Glomerular visceral epithelial cell (primary cell): Measurements from ENCODE around the gene EYA2.

Source experiments
- DNase-seq: peaks from one replicate; pipeline ENCODE4 v3.0.0-alpha.2; 2016; ENCODE audit errors: extremely low spot score

Gene EYA2

DNA sequence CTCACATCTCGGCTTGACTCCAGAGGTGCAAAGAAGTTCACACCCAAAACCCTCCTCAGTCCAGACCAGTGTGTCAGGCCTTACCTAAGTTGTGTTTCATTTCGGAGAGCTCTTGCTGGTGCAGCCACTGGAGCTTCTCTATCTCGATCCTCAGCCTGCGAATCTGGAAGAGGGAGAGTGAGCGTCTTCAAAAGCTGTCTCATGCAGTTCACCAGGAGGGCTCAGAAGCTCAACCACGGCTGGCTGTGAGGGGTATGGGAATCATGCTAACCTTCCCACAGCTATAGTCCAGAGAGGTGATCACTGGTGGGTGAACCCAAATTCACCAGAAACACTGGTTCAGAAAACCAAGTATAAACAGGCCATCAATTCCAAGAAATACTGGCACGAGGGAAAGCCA lies 332.5 kb downstream of the EYA2 start:
- no peak for DNase-seq

DNA sequence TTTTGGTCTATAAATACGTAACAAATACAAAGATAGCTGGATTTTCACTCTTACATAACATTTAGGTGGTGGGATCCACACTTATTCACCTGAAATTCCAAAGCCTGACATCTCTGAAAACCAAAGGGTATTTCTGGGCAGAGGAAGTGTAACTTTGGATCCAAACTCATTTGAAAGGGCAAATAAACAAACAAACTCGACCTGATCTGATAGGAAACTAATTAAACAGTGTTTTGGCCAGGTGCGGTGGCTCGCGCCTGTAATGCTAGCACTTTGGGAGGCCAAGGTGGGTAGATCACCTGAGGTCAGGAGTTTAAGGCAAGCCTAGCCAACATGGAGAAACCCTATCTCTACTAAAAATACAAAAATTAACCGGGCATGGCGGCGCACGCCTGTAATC lies 332.9 kb downstream of the EYA2 start:
- DNase-seq, result no peak

DNA sequence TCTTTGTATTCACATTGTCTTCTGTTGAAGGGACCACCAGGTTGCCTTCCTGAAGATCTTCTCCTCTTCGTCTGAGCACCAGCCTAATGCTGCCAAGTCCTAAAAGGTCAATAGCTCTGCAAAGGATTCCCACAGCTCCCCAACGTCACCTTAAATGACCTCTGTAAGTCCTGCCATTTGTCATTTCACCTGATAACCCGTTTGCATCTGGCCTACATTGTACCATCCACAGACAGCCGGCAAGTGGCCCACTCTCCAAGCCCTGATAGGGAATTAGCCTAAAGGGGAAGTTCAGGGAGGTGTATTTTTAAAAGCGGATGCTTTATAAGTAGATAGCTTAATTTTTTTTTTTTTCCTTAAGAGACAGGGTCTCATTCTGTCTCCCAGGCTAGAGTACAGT lies 334.0 kb downstream of the EYA2 start:
- no peak for DNase-seq

DNA sequence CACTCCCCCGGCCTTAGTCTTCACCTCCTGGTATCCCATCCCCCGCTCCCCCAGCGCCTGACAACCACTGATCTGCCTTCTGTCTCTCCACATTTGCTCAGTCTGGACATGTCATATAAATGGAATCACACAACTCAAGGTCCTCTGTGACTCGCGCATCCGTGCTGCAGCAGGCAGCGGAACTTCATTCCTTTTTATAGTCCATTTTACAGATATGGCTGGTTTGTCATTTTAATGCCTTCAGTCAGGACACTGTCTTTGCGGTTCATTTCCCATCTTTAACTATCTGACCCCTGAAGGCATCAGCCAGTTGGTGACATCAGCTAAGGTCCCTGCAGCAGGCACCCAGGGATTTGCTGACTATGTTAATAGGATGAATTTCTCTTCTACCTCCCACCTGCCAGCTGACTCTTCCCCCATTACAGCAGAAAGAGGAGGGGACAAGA lies 336.2 kb downstream of the EYA2 start:
- DNase-seq, result no peak

DNA sequence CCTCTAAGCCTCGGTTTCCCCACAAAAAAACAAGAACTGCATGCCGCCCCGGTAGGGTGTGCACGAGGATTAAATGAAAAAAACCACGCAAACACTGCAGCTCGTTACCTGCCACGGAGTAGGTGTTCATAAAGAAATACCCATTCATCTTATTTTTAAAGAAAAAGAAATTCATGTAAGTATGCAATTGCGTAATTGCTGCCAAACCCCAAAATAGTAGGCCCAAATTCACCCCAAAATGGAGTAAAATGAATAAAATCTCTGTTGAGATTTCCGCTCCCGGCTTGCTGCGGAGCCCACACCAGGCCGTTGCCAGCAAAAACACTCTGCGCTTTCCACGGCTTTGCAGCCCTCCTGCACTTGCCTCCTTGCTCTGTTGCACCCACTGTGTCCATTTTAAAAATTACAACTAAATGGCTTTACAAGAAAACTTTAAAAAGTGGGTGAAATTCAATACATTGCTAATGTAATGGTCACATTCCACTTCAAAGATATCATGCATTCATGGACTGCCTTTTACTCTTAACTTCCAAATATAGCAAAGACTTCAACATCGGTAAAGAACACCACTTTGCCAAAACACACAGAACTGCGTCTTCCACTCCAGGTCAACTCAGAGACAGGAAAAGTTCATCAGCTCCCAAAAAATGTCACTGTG lies 336.9 kb downstream of the EYA2 start:
- no peak for DNase-seq

DNA sequence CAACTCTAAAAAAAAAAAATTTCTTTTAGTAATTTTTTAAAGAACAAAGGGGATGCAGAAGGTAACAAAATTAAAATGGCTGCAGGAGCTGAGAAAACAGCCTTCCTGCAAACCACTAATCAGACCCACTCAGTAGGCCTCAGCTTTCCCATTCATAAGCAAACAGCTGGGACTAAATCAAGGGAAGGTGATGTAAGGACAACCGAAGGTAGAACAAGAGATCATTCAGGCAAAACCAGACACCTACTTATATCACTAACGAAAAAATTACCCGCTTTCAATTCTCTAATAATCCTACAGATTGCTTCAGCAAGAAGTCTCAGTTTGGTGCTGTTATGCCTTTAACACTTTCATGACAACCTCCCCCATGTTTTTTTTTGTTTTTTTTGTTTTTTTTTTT lies 337.9 kb downstream of the EYA2 start:
- DNase-seq, result no peak

DNA sequence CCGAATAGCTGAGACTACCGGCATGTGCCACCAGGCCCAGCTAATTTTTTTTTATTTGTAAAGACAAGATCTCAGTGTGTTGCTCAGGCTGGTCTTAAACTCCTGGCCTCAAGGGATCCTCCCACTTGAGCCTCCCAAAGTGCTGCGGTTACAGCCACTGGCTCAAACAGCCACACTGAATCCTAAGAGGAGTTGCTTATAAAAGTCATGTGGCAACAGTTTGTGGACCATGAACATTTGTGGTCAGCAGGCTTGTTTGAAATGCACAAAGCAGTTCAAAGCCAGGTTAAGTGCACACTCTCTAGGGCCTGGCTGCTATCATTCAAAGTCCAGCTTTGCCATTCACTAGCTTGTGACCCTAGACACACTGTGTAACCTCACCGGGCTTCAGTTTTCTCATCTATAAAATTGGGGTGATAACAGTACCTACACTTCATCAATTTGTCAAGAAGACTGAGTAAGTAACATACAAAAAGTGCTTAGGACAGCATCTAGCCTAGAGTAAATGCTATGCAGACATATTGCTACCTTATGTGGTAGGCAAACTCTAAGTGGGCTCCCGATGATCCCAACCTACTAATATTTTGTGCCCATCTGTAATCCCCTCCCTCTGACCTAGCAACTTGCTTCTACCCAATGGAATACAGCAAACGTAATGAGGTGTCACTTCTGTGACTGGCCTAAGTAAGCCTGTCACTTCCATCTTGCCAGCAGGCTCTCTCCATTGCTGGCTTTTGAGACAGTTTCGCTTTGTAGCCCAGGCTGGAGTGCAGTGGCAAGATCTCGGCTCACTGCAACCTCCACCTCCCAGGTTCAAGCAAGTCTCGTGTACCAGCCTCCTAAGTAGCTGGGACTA lies 338.9 kb downstream of the EYA2 start:
- DNase-seq, result peak; percentile 13

DNA sequence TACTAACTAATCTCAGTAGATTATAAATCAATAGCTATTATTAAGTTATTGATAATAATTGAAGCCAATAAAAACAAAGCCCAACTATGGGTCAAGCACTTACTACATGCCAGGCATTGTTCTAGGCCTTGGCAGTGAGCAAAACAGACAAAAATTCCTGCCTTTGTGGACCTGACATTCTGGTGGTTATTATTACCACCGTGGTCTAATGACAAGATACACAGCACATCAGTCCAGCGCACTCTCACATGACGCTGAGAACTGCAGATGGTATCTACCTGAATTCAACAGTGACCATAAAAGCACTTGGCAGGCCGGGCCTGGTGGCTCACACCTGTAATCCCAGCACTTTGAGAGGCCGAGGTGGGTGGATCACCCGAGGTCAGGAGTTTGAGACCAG lies 340.5 kb downstream of the EYA2 start:
- no peak for DNase-seq

DNA sequence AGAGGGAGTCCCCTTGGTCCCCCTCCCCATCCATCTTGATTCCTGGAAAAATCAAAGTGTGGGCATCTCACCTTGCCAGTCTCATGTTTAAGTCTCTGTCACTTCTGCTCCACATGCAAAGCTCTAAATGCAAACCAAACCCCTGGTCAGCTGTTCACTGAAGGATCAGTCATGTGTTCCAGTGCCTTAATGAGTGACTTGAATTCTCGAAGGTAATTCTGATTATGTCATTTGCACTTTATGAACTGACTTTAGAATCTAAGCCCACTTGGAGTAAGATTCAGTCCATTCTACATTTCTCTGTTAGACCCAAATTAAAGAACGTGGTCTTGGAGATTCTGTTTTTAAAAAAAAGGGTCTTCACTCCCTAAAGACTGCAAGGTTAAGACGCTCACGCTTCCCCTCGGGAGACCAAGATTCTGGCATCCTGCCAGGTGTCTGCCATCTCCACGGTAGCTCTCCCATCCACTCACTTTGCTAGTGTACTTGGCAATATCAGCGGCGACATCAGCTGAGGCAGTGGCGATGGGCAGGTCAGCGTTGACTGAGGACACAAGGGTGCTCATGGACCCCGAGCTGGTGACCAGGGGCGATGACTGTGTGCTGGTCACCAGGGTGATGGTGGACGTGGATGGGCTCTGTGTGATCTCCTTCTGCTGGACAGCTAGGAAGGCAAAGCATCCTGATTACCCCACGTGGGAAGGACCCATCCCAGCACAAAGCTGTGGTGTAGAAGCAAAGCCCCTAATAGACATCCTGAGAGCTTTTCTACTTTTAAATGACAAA lies 341.4 kb downstream of the EYA2 start:
- no peak for DNase-seq

DNA sequence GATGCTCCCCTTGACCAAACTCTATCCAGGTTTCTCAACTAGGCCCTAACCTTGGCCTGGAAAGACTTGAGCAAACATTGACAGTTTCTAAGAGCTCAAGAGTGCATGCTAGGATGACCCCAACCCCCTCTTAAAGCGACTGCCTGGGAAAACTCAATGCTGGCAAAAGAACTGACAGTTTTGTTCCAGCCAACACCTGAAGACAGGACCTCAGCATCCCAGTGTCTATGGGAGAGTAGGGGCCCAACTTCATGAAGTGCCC lies 341.9 kb downstream of the EYA2 start:
- no peak for DNase-seq

DNA sequence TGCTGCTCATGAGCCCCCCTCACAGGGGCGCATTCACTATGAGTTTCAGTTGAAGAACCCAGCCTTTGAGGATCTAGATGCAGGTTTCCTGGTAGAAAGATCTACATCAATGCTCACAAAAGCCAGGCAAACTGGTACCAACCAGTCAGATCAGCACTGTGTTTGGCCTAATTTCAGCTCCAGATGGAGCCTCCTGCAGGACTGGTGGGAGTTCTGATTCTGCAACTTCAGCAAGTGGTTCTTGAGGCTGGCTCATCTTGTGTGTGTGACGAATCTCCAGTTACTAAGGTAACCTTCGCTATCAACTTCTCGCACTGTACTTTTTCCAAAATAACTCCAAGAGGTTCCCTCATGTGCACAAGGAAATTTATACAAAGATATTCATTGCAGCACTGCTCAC lies 343.1 kb downstream of the EYA2 start:
- no peak for DNase-seq
